ENCODE data around the gene IQSEC1. TPM values are rescaled to one million over a fixed set of nuclear protein-coding genes. Genes with fewer than 3 reads are reported as not detected.

Gene IQSEC1
- total RNA-seq, 2 donors from 2014 or later = 22.7 to 24.5 TPM

- H3K4me1 ChIP-seq (ENCODE audit: control insufficient read depth, insufficient read depth, low read length) = no peaks in the 10 kb centered on the region
- no peaks in the 10 kb centered on the region for H3K9me3 Mint-ChIP-seq
- no peak overlapping the region for H3K4me3 ChIP-seq (ENCODE audit: low read length)
- H3K9me3 ChIP-seq (ENCODE audit: control insufficient read depth, low read length) = no peaks in the 10 kb centered on the region
- H3K27me3 Mint-ChIP-seq (ENCODE audit: insufficient read depth) = no peaks in the 10 kb centered on the region
- H3K4me1 Mint-ChIP-seq = no peaks in the 10 kb centered on the region
- no peak overlapping the region for H3K27ac ChIP-seq (ENCODE audit: low read depth, low read length)
- H3K4me3 Mint-ChIP-seq = no peak overlapping the region
- H3K27ac Mint-ChIP-seq = no peak overlapping the region
- DNase-seq = no peak
- TF ChIP-seq, protein P1, sequence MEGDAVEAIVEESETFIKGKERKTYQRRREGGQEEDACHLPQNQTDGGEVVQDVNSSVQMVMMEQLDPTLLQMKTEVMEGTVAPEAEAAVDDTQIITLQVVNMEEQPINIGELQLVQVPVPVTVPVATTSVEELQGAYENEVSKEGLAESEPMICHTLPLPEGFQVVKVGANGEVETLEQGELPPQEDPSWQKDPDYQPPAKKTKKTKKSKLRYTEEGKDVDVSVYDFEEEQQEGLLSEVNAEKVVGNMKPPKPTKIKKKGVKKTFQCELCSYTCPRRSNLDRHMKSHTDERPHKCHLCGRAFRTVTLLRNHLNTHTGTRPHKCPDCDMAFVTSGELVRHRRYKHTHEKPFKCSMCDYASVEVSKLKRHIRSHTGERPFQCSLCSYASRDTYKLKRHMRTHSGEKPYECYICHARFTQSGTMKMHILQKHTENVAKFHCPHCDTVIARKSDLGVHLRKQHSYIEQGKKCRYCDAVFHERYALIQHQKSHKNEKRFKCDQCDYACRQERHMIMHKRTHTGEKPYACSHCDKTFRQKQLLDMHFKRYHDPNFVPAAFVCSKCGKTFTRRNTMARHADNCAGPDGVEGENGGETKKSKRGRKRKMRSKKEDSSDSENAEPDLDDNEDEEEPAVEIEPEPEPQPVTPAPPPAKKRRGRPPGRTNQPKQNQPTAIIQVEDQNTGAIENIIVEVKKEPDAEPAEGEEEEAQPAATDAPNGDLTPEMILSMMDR (conservative IDR thresholded peaks at IDR 0.05) = no peak
- H3K27me3 ChIP-seq (ENCODE audit: control insufficient read depth, insufficient read depth, low read length, poor library complexity, severe bottlenecking) = no peaks in the 10 kb centered on the region
- H3K9ac ChIP-seq (ENCODE audit: extremely low read depth, low read length, poor library complexity, severe bottlenecking) = no peak overlapping the region
- no peaks in the 10 kb centered on the region for H3K36me3 Mint-ChIP-seq (ENCODE audit: low read depth)
- WGBS, 2 experiments (ENCODE audit: insufficient coverage in 1 of 2, insufficient read length in 1 of 2) = 86 to 91% methylated on average over 10 to 16 of the region's 16 CpGs
- no peaks in the 10 kb centered on the region for H3K36me3 ChIP-seq (ENCODE audit: control insufficient read depth, insufficient read depth, low read length)
Observed at GRCh38 chr3:13120928-13121552, 47.8 kb upstream of the IQSEC1 start.

DNA sequence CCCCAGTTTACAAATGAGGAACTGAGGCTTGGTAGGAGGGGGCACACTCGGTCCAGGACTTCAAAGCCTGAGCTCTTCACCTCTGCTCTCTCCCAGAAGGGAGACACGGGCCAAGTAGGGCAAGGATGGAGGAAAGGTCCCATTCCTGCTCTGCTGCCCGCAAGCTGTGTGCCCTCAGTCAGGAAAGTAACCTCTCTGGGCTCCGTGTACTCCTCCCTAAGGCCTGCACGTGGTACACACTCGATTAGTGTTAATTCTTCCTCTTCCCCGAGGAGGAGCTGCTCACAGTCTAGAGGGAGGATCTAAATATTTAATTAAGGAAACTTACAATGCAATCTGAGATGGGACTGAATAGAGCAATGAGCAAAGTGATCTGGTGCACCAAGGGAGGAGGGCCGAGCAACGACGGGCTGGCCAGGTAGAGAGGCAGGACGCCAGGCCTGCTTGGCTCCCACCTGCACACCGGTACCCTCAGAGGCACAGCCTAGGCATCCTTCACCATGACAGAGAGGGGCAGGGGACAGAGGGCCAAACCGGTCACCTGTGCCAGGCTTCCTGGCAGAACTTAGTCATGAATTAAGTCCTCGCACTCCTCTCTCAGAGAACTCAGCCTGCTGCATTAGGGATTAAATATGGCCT, 47.2 kb upstream of the IQSEC1 start:
- WGBS, 2 experiments (ENCODE audit: insufficient coverage in 1 of 2, insufficient read length in 1 of 2) = 90% methylated on average over 14 of the region's 14 CpGs

GRCh38 chr3:13119471-13120220, 46.4 kb upstream of the IQSEC1 start:
- 86 to 94% methylated on average over 12 to 17 of the region's 17 CpGs for WGBS, 2 experiments (ENCODE audit: insufficient coverage in 1 of 2, insufficient read length in 1 of 2)
- Histone ChIP-seq H3K27me3 (ENCODE audit: control insufficient read depth, insufficient read depth, low read length, poor library complexity, severe bottlenecking) (no peaks in the 10 kb centered on the region), H3K27ac (ENCODE audit: low read depth, low read length) (no peak overlapping the region), H3K9me3 (ENCODE audit: control insufficient read depth, low read length) (no peaks in the 10 kb centered on the region), H3K9ac (ENCODE audit: extremely low read depth, low read length, poor library complexity, severe bottlenecking) (no peak overlapping the region), H3K4me1 (ENCODE audit: control insufficient read depth, insufficient read depth, low read length) (no peaks in the 10 kb centered on the region), H3K36me3 (ENCODE audit: control insufficient read depth, insufficient read depth, low read length) (no peaks in the 10 kb centered on the region), H3K4me3 (ENCODE audit: low read length) (no peak overlapping the region)
- DNase-seq = peak; percentile 29
- H3K27ac Mint-ChIP-seq = no peak overlapping the region
- H3K4me3 Mint-ChIP-seq = no peak overlapping the region
- H3K27me3 Mint-ChIP-seq (ENCODE audit: insufficient read depth) = no peaks in the 10 kb centered on the region
- TF ChIP-seq, protein P1 (conservative IDR thresholded peaks at IDR 0.05) = no peak
- no peaks in the 10 kb centered on the region for H3K9me3 Mint-ChIP-seq
- no peaks in the 10 kb centered on the region for H3K36me3 Mint-ChIP-seq (ENCODE audit: low read depth)
- H3K4me1 Mint-ChIP-seq = no peaks in the 10 kb centered on the region

More for the DNA sequence above, 47.2 kb upstream of the IQSEC1 start:
- H3K27me3 ChIP-seq (ENCODE audit: control insufficient read depth, insufficient read depth, low read length, poor library complexity, severe bottlenecking) = no peaks in the 10 kb centered on the region
- no peak overlapping the region for H3K9ac ChIP-seq (ENCODE audit: extremely low read depth, low read length, poor library complexity, severe bottlenecking)
- TF ChIP-seq, protein P1 (conservative IDR thresholded peaks at IDR 0.05) = no peak
- H3K9me3 ChIP-seq (ENCODE audit: control insufficient read depth, low read length) = no peaks in the 10 kb centered on the region
- H3K27ac ChIP-seq (ENCODE audit: low read depth, low read length) = no peak overlapping the region
- no peak overlapping the region for H3K27ac Mint-ChIP-seq
- H3K36me3 Mint-ChIP-seq (ENCODE audit: low read depth) = no peaks in the 10 kb centered on the region
- no peaks in the 10 kb centered on the region for H3K36me3 ChIP-seq (ENCODE audit: control insufficient read depth, insufficient read depth, low read length)
- no peaks in the 10 kb centered on the region for H3K27me3 Mint-ChIP-seq (ENCODE audit: insufficient read depth)
- H3K4me1 ChIP-seq (ENCODE audit: control insufficient read depth, insufficient read depth, low read length) = no peaks in the 10 kb centered on the region
- H3K9me3 Mint-ChIP-seq = no peaks in the 10 kb centered on the region
- DNase-seq = no peak
- no peak overlapping the region for H3K4me3 Mint-ChIP-seq
- H3K4me3 ChIP-seq (ENCODE audit: low read length) = no peak overlapping the region
- H3K4me1 Mint-ChIP-seq = no peaks in the 10 kb centered on the region
